Keratinocyte (primary cell): ENCODE data around the gene FCER2. TPM values are rescaled to one million over a fixed set of nuclear protein-coding genes. Genes with fewer than 3 reads are reported as not detected.

Experiments used
- DNase-seq: peaks from one replicate; pipeline ENCODE4 v3.0.0-alpha.2; 2011; ENCODE audit warnings: low read depth, missing footprints, low spot score
- FAIRE-seq: peaks from 2 replicates; lab custom pipeline; 2011; peaks lifted over from hg19 to GRCh38; lab: Jason Lieb, UNC
- H2AFZ ChIP-seq: 2 replicates; pipeline ENCODE4 v1.6.0; 2012; ENCODE audit warnings: low read length, control low read depth, inconsistent platforms; ENCODE audit not compliant: control insufficient read depth
- H3K27ac ChIP-seq: 2 replicates; pipeline ENCODE4 v1.5.1; 2011; ENCODE audit warnings: low read length; ENCODE audit not compliant: control insufficient read depth, insufficient read depth
- H3K27me3 ChIP-seq: 3 replicates; pipeline ENCODE4 v1.6.0; 2011; ENCODE audit warnings: low read length; ENCODE audit not compliant: control insufficient read depth, insufficient read depth; ENCODE audit errors: extremely low read depth
- H3K36me3 ChIP-seq, 2 experiments: 2 replicates in 1 of 2; 3 replicates in 1 of 2; pipeline ENCODE4 v1.5.1; 2011; ENCODE audit warnings: low read length in 2 of 2, mild to moderate bottlenecking in 1 of 2; ENCODE audit not compliant: control insufficient read depth in 2 of 2, insufficient read depth in 2 of 2; ENCODE audit errors: extremely low read depth in 1 of 2
- H3K4me1 ChIP-seq: 3 replicates; pipeline ENCODE4 v1.5.1; 2011; ENCODE audit warnings: low read length; ENCODE audit not compliant: control insufficient read depth, insufficient read depth; ENCODE audit errors: extremely low read depth
- H3K4me2 ChIP-seq: 3 replicates; pipeline ENCODE4 v1.6.0; 2011; ENCODE audit warnings: low read depth, low read length; ENCODE audit not compliant: control insufficient read depth, insufficient read depth; ENCODE audit errors: extremely low read depth
- H3K4me3 ChIP-seq, 3 experiments: fragments of 200-600 bp in 1 of 3; sonication (generic) in 1 of 3; 2 replicates in 2 of 3; 3 replicates in 1 of 3; pipeline ENCODE4 v1.5.1; 2011 to 2016; ENCODE audit warnings: low read length in 3 of 3, mild to moderate bottlenecking in 3 of 3, control low read depth in 2 of 3, inconsistent platforms in 1 of 3, low read depth in 1 of 3, mixed read lengths in 1 of 3, mixed run types in 1 of 3, moderate library complexity in 1 of 3; ENCODE audit not compliant: control insufficient read depth in 2 of 3, insufficient read depth in 2 of 3; ENCODE audit errors: extremely low read depth in 1 of 3
- H3K79me2 ChIP-seq: 2 replicates; pipeline ENCODE4 v1.6.0; 2012; ENCODE audit warnings: low read length; ENCODE audit not compliant: control insufficient read depth, insufficient read depth
- H3K9ac ChIP-seq: 3 replicates; pipeline ENCODE4 v1.6.0; 2011; ENCODE audit warnings: low read length; ENCODE audit not compliant: control insufficient read depth, insufficient read depth; ENCODE audit errors: extremely low read depth
- H3K9me1 ChIP-seq: 3 replicates; pipeline ENCODE4 v1.6.0; 2011; ENCODE audit warnings: low read length; ENCODE audit not compliant: control insufficient read depth, insufficient read depth; ENCODE audit errors: extremely low read depth
- H3K9me3 ChIP-seq: 2 replicates; pipeline ENCODE4 v1.5.1; 2012; ENCODE audit warnings: low read depth, low read length; ENCODE audit not compliant: control insufficient read depth
- H4K20me1 ChIP-seq: 3 replicates; pipeline ENCODE4 v1.6.0; 2011; ENCODE audit warnings: low read length; ENCODE audit not compliant: control insufficient read depth, insufficient read depth; ENCODE audit errors: extremely low read depth
- EZH2 ChIP-seq: IDR thresholded peaks from one replicate; pipeline ENCODE4 v1.6.1; 2012; ENCODE audit warnings: inconsistent platforms, mild to moderate bottlenecking, low read length, moderate library complexity
- dilution Hi-C: fragments of 300-500 bp; cut with MboI; formaldehyde crosslinking; loops from one replicate; pipeline ENCODE4 v1.7.0; 2020; ENCODE audit warnings: low sequenced_read_pairs; ENCODE audit not compliant: extremely low pct_ligation_motif_present
- polyA plus RNA-seq, 5 experiments: library from polyadenylated mRNA; depleted of rRNA in 3 of 5; stranded (reverse) in 3 of 5; stranded (forward) in 1 of 5; unstranded in 1 of 5; fragments of >200 nt; gene quantifications; 1 replicate in 1 of 5; 2 replicates in 3 of 5; 3 replicates in 1 of 5; pipeline versions ENCODE4 v1.2.1 to v1.2.3, GENCODE V29; 2011 to 2012; ENCODE audit warnings: missing spikeins in 2 of 5, low read depth in 1 of 5, low replicate concordance in 1 of 5
- TF ChIP-seq, protein P1 (sequence below), 3 experiments: IDR thresholded peaks in 1 of 3; conservative IDR thresholded peaks in 1 of 3; optimal IDR thresholded peaks in 1 of 3; 2 replicates in 2 of 3; 3 replicates in 1 of 3; pipeline versions ENCODE3 to v1.5.1; 2011; ENCODE audit warnings: low read length in 3 of 3, mild to moderate bottlenecking in 3 of 3, moderate library complexity in 2 of 3, control low read depth in 1 of 3, inconsistent platforms in 1 of 3; ENCODE audit not compliant: insufficient read depth in 2 of 3; ENCODE audit errors: extremely low read depth in 1 of 3

FCER2 gene
- polyA plus RNA-seq, 1 donor (not counting 4 experiments of a cell fraction or from before 2014, with no cell fraction given), result not detected

DNA sequence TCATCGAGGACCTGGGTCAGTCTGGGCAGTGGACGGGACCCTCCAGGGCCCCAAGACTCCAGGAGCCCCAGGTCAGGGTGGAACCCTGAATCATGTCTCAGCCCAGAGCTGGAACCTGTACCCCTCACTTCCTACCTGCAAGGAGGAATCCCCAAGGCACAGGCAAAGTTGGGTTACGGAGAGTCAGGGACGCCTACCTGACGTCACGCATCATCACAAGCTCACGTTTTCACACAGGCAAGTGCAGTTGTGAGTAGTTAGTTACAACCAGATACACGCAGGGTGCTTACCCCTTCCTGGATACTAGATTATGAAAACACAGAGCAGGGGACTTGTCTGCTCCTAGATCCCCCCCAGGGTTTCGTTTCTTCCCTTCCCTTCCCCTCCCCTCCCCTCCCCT, 31.1 kb downstream of the FCER2 start:
- DNase-seq (no peak), FAIRE-seq (no peak)
- Histone ChIP-seq H3K4me2 (no peak overlapping the region), H2AFZ (no peak overlapping the region), H4K20me1 (no peaks in the 10 kb centered on the region), H3K79me2 (no peaks in the 10 kb centered on the region), H3K27ac (no peak overlapping the region), H3K4me1 (no peaks in the 10 kb centered on the region), H3K36me3 (no peaks in the 10 kb centered on the region), H3K27me3 (peaks cover 23% of the 10 kb centered on the region), H3K9me1 (no peaks in the 10 kb centered on the region), H3K9ac (no peak overlapping the region), H3K9me3 (no peaks in the 10 kb centered on the region), H3K4me3 (no peak overlapping the region)
- TF ChIP-seq EZH2, result no peak
- TF ChIP-seq, protein P1, sequence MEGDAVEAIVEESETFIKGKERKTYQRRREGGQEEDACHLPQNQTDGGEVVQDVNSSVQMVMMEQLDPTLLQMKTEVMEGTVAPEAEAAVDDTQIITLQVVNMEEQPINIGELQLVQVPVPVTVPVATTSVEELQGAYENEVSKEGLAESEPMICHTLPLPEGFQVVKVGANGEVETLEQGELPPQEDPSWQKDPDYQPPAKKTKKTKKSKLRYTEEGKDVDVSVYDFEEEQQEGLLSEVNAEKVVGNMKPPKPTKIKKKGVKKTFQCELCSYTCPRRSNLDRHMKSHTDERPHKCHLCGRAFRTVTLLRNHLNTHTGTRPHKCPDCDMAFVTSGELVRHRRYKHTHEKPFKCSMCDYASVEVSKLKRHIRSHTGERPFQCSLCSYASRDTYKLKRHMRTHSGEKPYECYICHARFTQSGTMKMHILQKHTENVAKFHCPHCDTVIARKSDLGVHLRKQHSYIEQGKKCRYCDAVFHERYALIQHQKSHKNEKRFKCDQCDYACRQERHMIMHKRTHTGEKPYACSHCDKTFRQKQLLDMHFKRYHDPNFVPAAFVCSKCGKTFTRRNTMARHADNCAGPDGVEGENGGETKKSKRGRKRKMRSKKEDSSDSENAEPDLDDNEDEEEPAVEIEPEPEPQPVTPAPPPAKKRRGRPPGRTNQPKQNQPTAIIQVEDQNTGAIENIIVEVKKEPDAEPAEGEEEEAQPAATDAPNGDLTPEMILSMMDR (optimal IDR thresholded peaks at IDR 0.05 in 1 of 3, IDR thresholded peaks at IDR 0.05 in 1 of 3, conservative IDR thresholded peaks at IDR 0.05 in 1 of 3; ENCODE audit: extremely low read depth in 1 of 3, insufficient read depth in 2 of 3, low read length in 3 of 3), result no peak
- dilution Hi-C loops, result no loop called here

DNA sequence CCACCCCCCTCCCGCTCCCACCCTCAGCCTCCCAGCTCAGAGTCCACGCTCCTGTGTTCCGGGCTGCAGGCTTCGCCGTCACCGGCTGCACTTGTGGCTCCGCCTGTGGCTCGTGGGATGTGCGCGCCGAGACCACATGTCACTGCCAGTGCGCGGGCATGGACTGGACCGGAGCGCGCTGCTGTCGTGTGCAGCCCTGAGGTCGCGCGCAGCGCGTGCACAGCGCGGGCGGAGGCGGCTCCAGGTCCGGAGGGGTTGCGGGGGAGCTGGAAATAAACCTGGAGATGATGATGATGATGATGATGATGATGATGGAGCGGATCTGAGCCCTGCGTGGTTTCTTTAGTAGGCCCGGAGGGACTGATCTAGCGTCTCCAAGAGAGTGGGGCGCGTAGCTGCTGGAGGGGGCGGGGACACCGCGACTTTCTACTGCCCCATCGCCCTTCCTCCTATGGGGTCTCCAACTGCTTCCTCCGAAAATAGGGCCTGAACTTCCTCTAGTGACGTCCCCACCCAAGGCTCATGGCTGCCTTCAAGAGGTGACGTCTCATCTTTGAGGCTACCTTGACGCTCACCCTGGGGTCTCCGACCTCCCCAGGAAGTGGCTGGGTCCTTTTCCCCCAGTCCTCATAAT, 31.7 kb downstream of the FCER2 start:
- no peaks in the 10 kb centered on the region for H3K9me3 ChIP-seq
- no peak for TF ChIP-seq EZH2
- TF ChIP-seq, protein P1 (optimal IDR thresholded peaks at IDR 0.05 in 1 of 3, IDR thresholded peaks at IDR 0.05 in 1 of 3, conservative IDR thresholded peaks at IDR 0.05 in 1 of 3; ENCODE audit: extremely low read depth in 1 of 3, insufficient read depth in 2 of 3, low read length in 3 of 3), result no peak
- H2AFZ ChIP-seq, result no peak overlapping the region
- dilution Hi-C loops, result no loop called here
- H3K9ac ChIP-seq, result no peak overlapping the region
- H3K27ac ChIP-seq, result no peak overlapping the region
- H3K27me3 ChIP-seq, result peaks cover 23% of the 10 kb centered on the region
- no peaks in the 10 kb centered on the region for H3K9me1 ChIP-seq
- H3K4me3 ChIP-seq, result no peak overlapping the region
- no peaks in the 10 kb centered on the region for H4K20me1 ChIP-seq
- H3K79me2 ChIP-seq, result no peaks in the 10 kb centered on the region
- H3K4me1 ChIP-seq, result no peaks in the 10 kb centered on the region
- no peak for FAIRE-seq
- H3K36me3 ChIP-seq, result no peaks in the 10 kb centered on the region
- no peak overlapping the region for H3K4me2 ChIP-seq
- DNase-seq, result no peak
